DOHH2 (cell line): ENCODE measurements around the gene ADAMTS2.

Experiments used
- H3F3A ChIP-seq: fragments of 200-600 bp; sonication (generic), shearing (Covaris generic); 2 replicates; pipeline ENCODE4 v1.6.0; 2016; ENCODE audit warnings: antibody characterized with exemption, mild to moderate bottlenecking; ENCODE audit not compliant: control insufficient read depth, insufficient read depth
- H3K27ac ChIP-seq: fragments of 200-600 bp; sonication (generic); 2 replicates; pipeline ENCODE4 v1.5.1; 2014; ENCODE audit warnings: low read depth, mild to moderate bottlenecking, low read length, moderate library complexity
- H3K27me3 ChIP-seq: fragments of 200-600 bp; sonication (generic); 2 replicates; pipeline ENCODE4 v1.6.1; 2014; ENCODE audit warnings: mild to moderate bottlenecking, low read length, mixed read lengths; ENCODE audit not compliant: control insufficient read depth
- H3K36me3 ChIP-seq: fragments of 200-600 bp; sonication (generic); 2 replicates; pipeline ENCODE4 v1.6.1; 2014; ENCODE audit warnings: mild to moderate bottlenecking, low read length, moderate library complexity, mixed read lengths; ENCODE audit not compliant: control insufficient read depth
- H3K4me1 ChIP-seq: fragments of 200-600 bp; sonication (generic); 2 replicates; pipeline ENCODE4 v1.6.1; 2014; ENCODE audit warnings: mild to moderate bottlenecking, low read length, mixed read lengths; ENCODE audit not compliant: control insufficient read depth
- H3K4me2 ChIP-seq: fragments of 200-600 bp; sonication (generic); 2 replicates; pipeline ENCODE4 v1.6.0; 2014; ENCODE audit warnings: mild to moderate bottlenecking, low read length, moderate library complexity
- H3K4me3 ChIP-seq: fragments of 200-600 bp; sonication (generic); 2 replicates; pipeline ENCODE4 v1.5.1; 2014; ENCODE audit warnings: mild to moderate bottlenecking, low read length, mixed read lengths
- H3K79me2 ChIP-seq: fragments of 200-600 bp; sonication (generic); 2 replicates; pipeline ENCODE4 v1.6.1; 2014; ENCODE audit warnings: mild to moderate bottlenecking, low read length, mixed read lengths; ENCODE audit not compliant: control insufficient read depth
- H3K9me2 ChIP-seq: fragments of 200-600 bp; sonication (generic); replicated peaks from 2 replicates; pipeline ENCODE4 v1.6.1; 2014; ENCODE audit warnings: mild to moderate bottlenecking, low read length, mixed read lengths; ENCODE audit not compliant: control insufficient read depth
- H3K9me3 ChIP-seq: fragments of 200-600 bp; sonication (generic); 2 replicates; pipeline ENCODE4 v1.6.1; 2014; ENCODE audit warnings: antibody characterized with exemption, low read length, mixed read lengths; ENCODE audit not compliant: control insufficient read depth, insufficient read depth
- H4K20me1 ChIP-seq: fragments of 200-600 bp; sonication (generic); 2 replicates; pipeline ENCODE4 v1.6.0; 2014; ENCODE audit warnings: low read depth, mild to moderate bottlenecking, antibody characterized with exemption, low read length, moderate library complexity; ENCODE audit not compliant: control insufficient read depth, insufficient read depth
- CTCF ChIP-seq: fragments of 200-600 bp; sonication (generic); IDR thresholded peaks from one replicate; pipeline ENCODE4 v1.5.1; 2014; ENCODE audit warnings: antibody characterized with exemption, mild to moderate bottlenecking, low read depth, low read length; ENCODE audit not compliant: poor library complexity, severe bottlenecking
- EZH2phosphoT487 ChIP-seq: fragments of 200-600 bp; sonication (generic); IDR thresholded peaks from 2 replicates; pipeline ENCODE4 v1.6.1; 2017; ENCODE audit warnings: borderline replicate concordance, mild to moderate bottlenecking, antibody characterized with exemption, low read length, moderate library complexity, mixed read lengths

ADAMTS2 gene

GRCh38 chr5:179223961-179224360, 121.3 kb downstream of the ADAMTS2 start:
- no peak for TF ChIP-seq CTCF
- no peak for TF ChIP-seq EZH2phosphoT487
- H3K27me3 ChIP-seq: no peaks in the 10 kb centered on the region
- H3K4me3 ChIP-seq: no peak overlapping the region
- no peak overlapping the region for H3K4me2 ChIP-seq
- H3K4me1 ChIP-seq: no peaks in the 10 kb centered on the region
- no peaks in the 10 kb centered on the region for H3F3A ChIP-seq
- H3K36me3 ChIP-seq: no peaks in the 10 kb centered on the region
- no peaks in the 10 kb centered on the region for H4K20me1 ChIP-seq
- H3K9me3 ChIP-seq: peaks cover 2% of the 10 kb centered on the region; the same call in 1 of the 2 replicates
- no peak overlapping the region for H3K27ac ChIP-seq
- no peaks in the 10 kb centered on the region for H3K9me2 ChIP-seq
- no peaks in the 10 kb centered on the region for H3K79me2 ChIP-seq

GRCh38 chr5:179223528-179223927, 121.7 kb downstream of the ADAMTS2 start:
- H3K4me1 ChIP-seq: no peaks in the 10 kb centered on the region
- no peaks in the 10 kb centered on the region for H3K27me3 ChIP-seq
- H3K9me3 ChIP-seq: peaks cover 2% of the 10 kb centered on the region; the same call in 1 of the 2 replicates
- H3K27ac ChIP-seq: no peak overlapping the region
- H4K20me1 ChIP-seq: no peaks in the 10 kb centered on the region
- no peak overlapping the region for H3K4me2 ChIP-seq
- no peaks in the 10 kb centered on the region for H3F3A ChIP-seq
- TF ChIP-seq CTCF: no peak
- no peak for TF ChIP-seq EZH2phosphoT487
- H3K36me3 ChIP-seq: no peaks in the 10 kb centered on the region
- no peaks in the 10 kb centered on the region for H3K9me2 ChIP-seq
- H3K79me2 ChIP-seq: no peaks in the 10 kb centered on the region
- H3K4me3 ChIP-seq: no peak overlapping the region

- Histone ChIP-seq H4K20me1 (no peaks in the 10 kb centered on the region), H3K4me3 (no peak overlapping the region), H3K36me3 (no peaks in the 10 kb centered on the region), H3K9me2 (no peaks in the 10 kb centered on the region), H3K9me3 (peaks cover 2% of the 10 kb centered on the region; the same call in 1 of the 2 replicates), H3F3A (no peaks in the 10 kb centered on the region), H3K4me1 (no peaks in the 10 kb centered on the region), H3K27me3 (no peaks in the 10 kb centered on the region), H3K79me2 (no peaks in the 10 kb centered on the region), H3K4me2 (no peak overlapping the region), H3K27ac (no peak overlapping the region)
- TF ChIP-seq EZH2phosphoT487: no peak
- no peak for TF ChIP-seq CTCF
These were observed 122.8 kb downstream of the ADAMTS2 start for GRCh38 chr5:179222246-179223017.
